HepG2 (cell line): Measurements from ENCODE around the gene YWHAB. TPM values are rescaled to one million over a fixed set of nuclear protein-coding genes. Genes with fewer than 3 reads are reported as not detected.

Source experiments
- ATAC-seq: fragments of 200-7000 bp; cut with Tn5 transposase; 3 replicates; pipeline ENCODE4 v1.9.1; 2020; ENCODE audit warnings: mild to moderate bottlenecking, moderate library complexity
- BruUV-seq: library from RNA; stranded (reverse); fragments of 400-500 nt; replicated peaks from 2 replicates; lab custom pipeline; 2021; lab: Mats Ljungman, UMichigan
- CTCF ChIA-PET: fragments of 300-600 bp; formaldehyde crosslinking; extraction: SDS; loops from one replicate; lab custom pipeline; 2021; ENCODE audit warnings: low total read pairs, inconsistent platforms, low intra/inter-chr PET ratio; lab: Yijun Ruan, JAX
- POLR2A ChIA-PET: fragments of 350-600 bp; sonication (Branson Sonifier 250); formaldehyde crosslinking; loops from one replicate; lab custom pipeline; 2020; ENCODE audit warnings: antibody characterized with exemption, inconsistent platforms; lab: Yijun Ruan, JAX
- DNase-seq: peaks from one replicate; pipeline ENCODE4 v3.0.0-alpha.2; 2015; ENCODE audit warnings: low spot score
- FAIRE-seq: peaks from 3 replicates; lab custom pipeline; 2011; peaks lifted over from hg19 to GRCh38; lab: Jason Lieb, UNC
- H2AFZ ChIP-seq: one replicate; pipeline ENCODE4 v1.6.1; 2011; ENCODE audit warnings: low read length, inconsistent platforms
- H3K27ac ChIP-seq: fragments of 300-600 bp; 3 replicates; pipeline ENCODE4 v1.8.0; 2011; ENCODE audit warnings: mixed run types, mild to moderate bottlenecking, mixed read lengths, low read length, inconsistent platforms; ENCODE audit not compliant: insufficient read depth; ENCODE audit errors: extremely low read length
- H3K27me3 ChIP-seq, 2 experiments: fragments of 200-600 bp in 1 of 2; 2 replicates in 1 of 2; 3 replicates in 1 of 2; pipeline versions ENCODE4 v1.6.0 to v1.8.0; 2011; ENCODE audit warnings: low read length in 2 of 2, mild to moderate bottlenecking in 2 of 2, moderate library complexity in 2 of 2, inconsistent platforms in 1 of 2; ENCODE audit not compliant: insufficient read depth in 2 of 2, control insufficient read depth in 1 of 2
- H3K36me3 ChIP-seq, 2 experiments: fragments of 200-600 bp in 1 of 2; replicated peaks in 1 of 2; 2 replicates in 1 of 2; 3 replicates in 1 of 2; pipeline versions ENCODE4 v1.5.1 to v1.8.0; 2011; ENCODE audit warnings: low read length in 2 of 2, inconsistent platforms in 1 of 2; ENCODE audit not compliant: insufficient read depth in 2 of 2, control insufficient read depth in 1 of 2
- H3K4me1 ChIP-seq: 2 replicates; pipeline ENCODE4 v1.5.1; 2012; ENCODE audit warnings: low read length, inconsistent platforms; ENCODE audit not compliant: insufficient read depth
- H3K4me2 ChIP-seq: 2 replicates; pipeline ENCODE4 v1.6.0; 2011; ENCODE audit warnings: low read depth, low read length, inconsistent platforms
- H3K4me3 ChIP-seq, 3 experiments: fragments of 200-600 bp in 1 of 3; sonication (generic), shearing (Covaris generic) in 1 of 3; replicated peaks in 1 of 3; 2 replicates each; pipeline ENCODE4 v1.5.1; 2011 to 2016; ENCODE audit warnings: low read length in 3 of 3, inconsistent platforms in 2 of 3, low read depth in 2 of 3, mild to moderate bottlenecking in 2 of 3, control low read depth in 1 of 3, mixed read lengths in 1 of 3; ENCODE audit not compliant: insufficient read depth in 1 of 3
- H3K79me2 ChIP-seq: one replicate; pipeline ENCODE4 v1.6.1; 2011; ENCODE audit warnings: low read length, inconsistent platforms; ENCODE audit not compliant: insufficient read depth
- H3K9ac ChIP-seq: 2 replicates; pipeline ENCODE4 v1.6.0; 2011; ENCODE audit warnings: mild to moderate bottlenecking, low read depth, low read length, inconsistent platforms; ENCODE audit not compliant: insufficient read depth
- H3K9me3 ChIP-seq: 2 replicates; pipeline ENCODE4 v1.5.1; 2012; ENCODE audit warnings: mild to moderate bottlenecking, low read length
- H4K20me1 ChIP-seq: 2 replicates; pipeline ENCODE4 v1.6.0; 2011; ENCODE audit warnings: inconsistent platforms, mild to moderate bottlenecking, low read length, moderate library complexity; ENCODE audit not compliant: insufficient read depth
- ATF7 ChIP-seq, 2 experiments: fragments of 450-650 bp in 1 of 2; sonication (generic) in 1 of 2; formaldehyde crosslinking in 1 of 2; IDR thresholded peaks; 2 replicates each; pipeline versions ENCODE4 v1.4.0 to v1.6.1; 2016 to 2020; ENCODE audit warnings: antibody characterized with exemption in 1 of 2, mild to moderate bottlenecking in 1 of 2, missing genetic modification reagents in 1 of 2
- CREB1 ChIP-seq, 2 experiments: fragments of 450-650 bp in 1 of 2; IDR thresholded peaks; 2 replicates each; pipeline ENCODE4 v1.6.1; 2016 to 2017; ENCODE audit warnings: control low read depth in 1 of 2, mild to moderate bottlenecking in 1 of 2, missing compliant biosample characterization in 1 of 2, missing genetic modification characterization in 1 of 2
- KMT2B ChIP-seq: IDR thresholded peaks from 2 replicates; pipeline ENCODE4 v1.6.1; 2016; ENCODE audit warnings: missing genetic modification reagents, missing compliant biosample characterization
- MYNN ChIP-seq: sonication (generic); formaldehyde crosslinking; IDR thresholded peaks from 2 replicates; pipeline ENCODE4 v1.4.0; 2020; ENCODE audit warnings: mild to moderate bottlenecking, low read depth, missing genetic modification reagents
- RBM22 ChIP-seq: fragments of 200-400 bp; formaldehyde crosslinking; optimal IDR thresholded peaks from 2 replicates; pipeline ENCODE3; 2017; ENCODE audit warnings: mild to moderate bottlenecking, low read length, moderate library complexity
- SSRP1 ChIP-seq: IDR thresholded peaks from 2 replicates; pipeline ENCODE4 v1.6.1; 2016; ENCODE audit warnings: control low read depth
- TEF ChIP-seq: sonication (generic); formaldehyde crosslinking; IDR thresholded peaks from 2 replicates; pipeline ENCODE4 v1.5.0; 2020; ENCODE audit warnings: missing genetic modification reagents
- WGBS: methylation state at CpG from one replicate; pipeline ENCODE4 v1.1.6; 2017; ENCODE audit warnings: low lambda C conversion rate; 5-methylcytosine and 5-hydroxymethylcytosine counted together
- in situ Hi-C: cut with HindIII; loops from 2 replicates; pipeline ENCODE4 v1.10.0; 2017; ENCODE audit warnings: low pct_unique_long_range_greater_than_20kb; ENCODE audit not compliant: extremely low pct_ligation_motif_present
- intact Hi-C: fragments of 100-400 bp; cut with micrococcal nuclease; formaldehyde crosslinking; loops from one replicate; pipeline ENCODE4 v1.10.0; 2022; ENCODE audit not compliant: unreplicated experiment
- polyA plus RNA-seq, 8 experiments: library from polyadenylated mRNA; depleted of rRNA in 3 of 8; stranded (reverse) in 7 of 8; unstranded in 1 of 8; fragments of >200 nt; fragmentation: Illumina TruSeq in 4 of 8; extraction: Trizol in 4 of 8; gene quantifications; 2 replicates each; pipeline versions ENCODE4 v1.2.1 to v1.2.3, GENCODE V29; 2011 to 2016; ENCODE audit warnings: low read depth in 4 of 8, missing spikeins in 1 of 8, mixed read lengths in 1 of 8; ENCODE audit not compliant: insufficient read depth in 1 of 8
- total RNA-seq, 5 experiments: library from RNA; depleted of rRNA; stranded (reverse); fragments of >200 nt; fragmentation: Illumina TruSeq; extraction: Trizol; gene quantifications; 2 replicates each; pipeline ENCODE4 v1.2.3, GENCODE V29; 2016; ENCODE audit warnings: low read depth in 1 of 5

Gene YWHAB
- total and polyA plus RNA-seq, 2 of the 13 experiments (the other 11 are each of a cell fraction or from before 2014, with no cell fraction given): 77.2 to 121 TPM

- Histone ChIP-seq H3K36me3 (peaks cover 28 to 70% of the 10 kb centered on the region in 2 experiments), H3K9me3 (no peaks in the 10 kb centered on the region), H3K79me2 (peaks cover 49% of the 10 kb centered on the region), H2AFZ (no peak overlapping the region), H4K20me1 (peaks cover 18% of the 10 kb centered on the region; the same call in 1 of the 2 replicates), H3K4me3 (no peak overlapping the region), H3K27me3 (no peaks in the 10 kb centered on the region), H3K27ac (no peak overlapping the region), H3K4me2 (no peak overlapping the region), H3K4me1 (peaks cover 22% of the 10 kb centered on the region), H3K9ac (no peak overlapping the region)
- BruUV-seq: no TSS peak
- 96% methylated on average over 2 of the region's 2 CpGs for WGBS
- ATAC-seq (no peak), FAIRE-seq (no peak), DNase-seq (no peak)
- TF ChIP-seq CREB1 (IDR thresholded peaks at IDR 0.05): peak; percentile 72
- TF ChIP-seq CREB1 (CRISPR knock-in tag; IDR thresholded peaks at IDR 0.05): no peak
- TF ChIP-seq KMT2B (CRISPR knock-in tag): no peak
- no peak for TF ChIP-seq SSRP1 (CRISPR knock-in tag)
- no peak for TF ChIP-seq MYNN (CRISPR knock-in tag)
- TF ChIP-seq ATF7 (IDR thresholded peaks at IDR 0.05): peak; percentile 83
- no peak for TF ChIP-seq ATF7 (CRISPR knock-in tag; IDR thresholded peaks at IDR 0.05)
- in situ Hi-C loops: no loop called here
- CTCF ChIA-PET: no interaction called here
- POLR2A ChIA-PET: interaction anchor here (0.9 to 1.9 kb wide), 2 partner anchors 9 to 17 kb away, joined by 3 to 6 read pairs; partner anchors contain the start of gene YWHAB
- intact Hi-C loops: no loop called here
These were observed 16.5 kb downstream of the YWHAB start for GRCh38 chr20:44901974-44902373.

- Histone ChIP-seq H4K20me1 (peaks cover 8% of the 10 kb centered on the region; the same call in 1 of the 2 replicates), H3K27ac (no peak overlapping the region), H2AFZ (no peak overlapping the region), H3K9me3 (no peaks in the 10 kb centered on the region), H3K36me3 (peaks cover 29 to 80% of the 10 kb centered on the region in 2 experiments), H3K79me2 (peaks cover 26% of the 10 kb centered on the region), H3K27me3 (no peaks in the 10 kb centered on the region), H3K9ac (no peak overlapping the region), H3K4me1 (peaks cover 2% of the 10 kb centered on the region), H3K4me2 (no peak overlapping the region), H3K4me3 (no peak overlapping the region)
- no peak for FAIRE-seq
- 96% methylated on average over 5 of the region's 5 CpGs for WGBS
- ATAC-seq: no peak
- POLR2A ChIA-PET: no interaction called here
- in situ Hi-C loops: no loop called here
- TF ChIP-seq TEF (CRISPR knock-in tag) (no peak), RBM22 (peak; percentile 69)
- no TSS peak for BruUV-seq
- CTCF ChIA-PET: no interaction called here
- no peak for DNase-seq
- intact Hi-C loops: no loop called here
These were observed 18.9 kb downstream of the YWHAB start for GRCh38 chr20:44904377-44904776.
